Measurements from ENCODE around the gene SMIM14.

Gene SMIM14

DNA sequence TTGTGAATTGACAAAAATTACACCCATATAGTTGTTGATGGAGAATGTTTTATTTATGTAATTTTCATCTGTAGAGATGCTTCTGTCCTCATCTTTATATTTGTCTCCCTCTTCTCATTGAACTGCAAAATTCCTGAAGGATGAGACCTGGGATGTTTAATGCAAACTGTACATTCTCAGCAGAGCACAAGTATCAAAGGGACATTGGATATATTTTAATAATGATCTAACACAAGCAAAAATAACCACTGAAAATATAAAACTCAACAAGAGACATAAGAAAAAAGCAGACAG lies 140.0 kb downstream of the SMIM14 start:
- DNase-seq (ENCODE audit: low read depth): no peak

DNA sequence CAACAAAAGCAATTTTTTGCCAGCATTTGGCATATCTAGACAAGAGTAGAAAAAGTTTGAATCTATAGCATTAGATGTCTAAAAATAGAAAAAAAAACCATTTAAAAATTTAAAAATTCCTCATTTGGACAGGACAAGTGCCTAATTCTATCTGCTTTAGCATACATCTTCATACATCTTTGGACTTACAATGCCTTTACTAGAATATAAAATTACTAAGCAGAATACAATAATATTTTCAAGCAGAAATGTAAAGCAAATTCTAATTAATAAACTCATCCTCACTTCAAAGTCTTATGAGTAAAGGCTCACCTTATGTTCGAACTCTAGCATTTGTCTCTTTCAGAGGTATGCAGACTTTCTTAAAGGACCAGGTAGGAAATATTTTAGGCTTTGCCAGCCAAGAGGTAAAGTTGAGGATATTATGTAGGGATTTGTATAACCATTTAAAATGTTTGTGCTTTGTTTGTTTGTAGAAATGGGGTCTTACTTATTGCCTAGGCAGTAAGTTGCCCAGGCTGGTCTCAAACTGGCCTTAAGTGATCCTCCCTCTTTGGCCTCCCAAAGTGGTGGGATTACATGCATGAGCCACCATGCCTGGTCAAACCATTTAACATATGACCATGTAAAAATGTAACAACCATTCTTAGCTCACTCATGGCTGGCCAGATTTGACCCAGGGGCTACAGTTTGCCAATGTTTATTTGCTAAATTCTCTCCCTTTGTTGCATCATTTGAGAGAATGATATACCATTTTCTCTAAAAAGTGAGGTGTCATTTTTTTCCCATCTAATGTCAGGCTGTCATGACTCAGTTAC lies 140.5 kb downstream of the SMIM14 start:
- no peak for DNase-seq (ENCODE audit: low read depth)
